Measurements from ENCODE around the gene SNAI1. TPM values are rescaled to one million over a fixed set of nuclear protein-coding genes. Genes with fewer than 3 reads are reported as not detected.

Gene SNAI1
- total RNA-seq, 2 experiments from 2014 or later = 1.7 to 2.5 TPM

DNA sequence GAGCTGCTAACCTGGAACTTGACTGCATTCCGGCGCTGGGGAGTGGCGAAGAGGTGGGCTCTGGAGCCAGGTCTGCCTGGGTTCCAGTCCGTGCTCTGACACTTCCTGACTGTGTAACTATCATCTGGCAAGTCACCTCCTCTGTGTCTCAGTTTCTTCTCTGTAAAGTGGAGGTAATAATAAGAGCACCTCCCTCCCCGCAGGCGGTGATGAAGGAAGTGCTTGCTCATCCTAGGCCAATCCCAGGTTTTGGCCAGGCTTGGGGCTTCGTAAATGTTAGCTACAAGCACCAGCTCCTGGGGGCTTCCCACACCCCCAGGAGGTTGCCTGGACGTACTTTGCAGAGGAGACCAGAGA is 32.8 kb downstream of the SNAI1 start:
- Mint-ChIP-seq H3K27ac (no peak overlapping the region), H3K27me3 (peaks cover 5% of the 10 kb centered on the region)

DNA sequence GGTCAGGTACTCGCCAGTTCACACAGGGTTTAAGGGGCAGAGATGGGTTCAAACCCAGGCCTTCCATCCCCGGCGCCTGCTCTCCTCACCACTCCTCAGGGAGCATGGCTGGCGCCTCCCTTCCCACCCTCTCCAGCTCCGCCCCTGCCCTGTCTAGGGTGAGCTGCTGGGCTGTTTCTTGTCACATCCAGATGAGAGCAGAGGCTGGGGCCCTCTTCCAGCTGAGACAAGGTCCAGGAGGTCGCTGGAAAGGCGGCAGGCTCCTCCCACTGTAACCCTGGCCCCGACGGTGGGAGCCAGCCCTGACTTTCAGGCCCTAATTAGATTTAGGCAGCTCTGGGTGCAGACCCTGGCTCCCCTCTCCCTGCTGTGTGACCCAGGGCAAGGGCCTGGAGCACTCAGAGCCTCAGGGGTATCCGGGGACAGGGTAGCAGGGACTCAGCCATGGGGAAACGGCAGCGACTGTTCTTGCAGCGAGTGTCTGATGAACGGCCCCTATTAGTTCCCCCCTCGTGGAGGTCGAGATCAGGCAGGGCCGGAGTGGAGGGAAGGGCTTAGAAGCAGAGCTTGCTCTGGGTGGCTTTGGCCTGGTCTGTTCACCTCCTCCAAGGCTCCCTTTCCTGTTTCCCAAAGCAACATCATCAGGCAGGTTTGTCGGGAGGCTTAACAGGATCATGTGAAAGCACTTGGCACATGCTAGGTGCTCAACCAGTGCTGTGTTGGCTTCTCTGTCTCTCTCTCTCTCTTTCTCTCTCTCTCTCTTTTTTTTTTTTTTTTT is 33.4 kb downstream of the SNAI1 start:
- DNase-seq (no peak), ATAC-seq (ENCODE audit: poor library complexity) (no peak)
- Histone ChIP-seq H3K27ac (ENCODE audit: low read depth in 1 of 2, low read length in 2 of 2) (no peak overlapping the region), H3K4me3 (ENCODE audit: low read length) (no peak overlapping the region), H3K9me3 (ENCODE audit: control insufficient read depth in 1 of 2, insufficient read depth in 1 of 2, low read length in 2 of 2) (no peaks in the 10 kb centered on the region), H3K27me3 (ENCODE audit: control insufficient read depth in 1 of 2, insufficient read depth in 2 of 2, low read length in 2 of 2) (no peaks in the 10 kb centered on the region), H3K36me3 (ENCODE audit: insufficient read depth, low read length) (no peaks in the 10 kb centered on the region), H3K4me1 (ENCODE audit: insufficient read depth, low read length) (peaks cover 3% of the 10 kb centered on the region)
- peaks cover 5% of the 10 kb centered on the region for H3K27me3 Mint-ChIP-seq
- H3K9me3 Mint-ChIP-seq = no peaks in the 10 kb centered on the region
- H3K36me3 Mint-ChIP-seq (ENCODE audit: low read depth) = no peaks in the 10 kb centered on the region
- no peak overlapping the region for H3K4me3 Mint-ChIP-seq
- intact Hi-C loops (cut with DNase I, micrococcal nuclease) = no loop called here
- TF ChIP-seq, protein P1, sequence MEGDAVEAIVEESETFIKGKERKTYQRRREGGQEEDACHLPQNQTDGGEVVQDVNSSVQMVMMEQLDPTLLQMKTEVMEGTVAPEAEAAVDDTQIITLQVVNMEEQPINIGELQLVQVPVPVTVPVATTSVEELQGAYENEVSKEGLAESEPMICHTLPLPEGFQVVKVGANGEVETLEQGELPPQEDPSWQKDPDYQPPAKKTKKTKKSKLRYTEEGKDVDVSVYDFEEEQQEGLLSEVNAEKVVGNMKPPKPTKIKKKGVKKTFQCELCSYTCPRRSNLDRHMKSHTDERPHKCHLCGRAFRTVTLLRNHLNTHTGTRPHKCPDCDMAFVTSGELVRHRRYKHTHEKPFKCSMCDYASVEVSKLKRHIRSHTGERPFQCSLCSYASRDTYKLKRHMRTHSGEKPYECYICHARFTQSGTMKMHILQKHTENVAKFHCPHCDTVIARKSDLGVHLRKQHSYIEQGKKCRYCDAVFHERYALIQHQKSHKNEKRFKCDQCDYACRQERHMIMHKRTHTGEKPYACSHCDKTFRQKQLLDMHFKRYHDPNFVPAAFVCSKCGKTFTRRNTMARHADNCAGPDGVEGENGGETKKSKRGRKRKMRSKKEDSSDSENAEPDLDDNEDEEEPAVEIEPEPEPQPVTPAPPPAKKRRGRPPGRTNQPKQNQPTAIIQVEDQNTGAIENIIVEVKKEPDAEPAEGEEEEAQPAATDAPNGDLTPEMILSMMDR (IDR thresholded peaks at IDR 0.05) = no peak
- H3K4me1 Mint-ChIP-seq (ENCODE audit: low read depth) = peaks cover 5% of the 10 kb centered on the region
- no peak overlapping the region for H3K27ac Mint-ChIP-seq
- ChIA-PET POLR2A (no interaction called here), CTCF (interaction anchor here (1.0 kb wide), 1 partner anchor 38 kb away, joined by 4 read pairs; no protein-coding TSS in a partner anchor)

More for the DNA sequence above, 32.8 kb downstream of the SNAI1 start:
- no peaks in the 10 kb centered on the region for H3K9me3 ChIP-seq (ENCODE audit: control insufficient read depth in 1 of 2, insufficient read depth in 1 of 2, low read length in 2 of 2)
- ChIA-PET POLR2A (no interaction called here), CTCF (interaction anchor here (1.0 kb wide), 1 partner anchor 37 kb away, joined by 4 read pairs; no protein-coding TSS in a partner anchor)
- ATAC-seq (ENCODE audit: poor library complexity) (no peak), DNase-seq (no peak)
- no peaks in the 10 kb centered on the region for H3K36me3 ChIP-seq (ENCODE audit: insufficient read depth, low read length)
- Mint-ChIP-seq H3K9me3 (no peaks in the 10 kb centered on the region), H3K4me3 (no peak overlapping the region), H3K36me3 (ENCODE audit: low read depth) (no peaks in the 10 kb centered on the region), H3K4me1 (ENCODE audit: low read depth) (peaks cover 5% of the 10 kb centered on the region)
- no peak overlapping the region for H3K27ac ChIP-seq (ENCODE audit: low read depth in 1 of 2, low read length in 2 of 2)
- TF ChIP-seq, protein P1 (IDR thresholded peaks at IDR 0.05) = no peak
- no peaks in the 10 kb centered on the region for H3K27me3 ChIP-seq (ENCODE audit: control insufficient read depth in 1 of 2, insufficient read depth in 2 of 2, low read length in 2 of 2)
- H3K4me3 ChIP-seq (ENCODE audit: low read length) = no peak overlapping the region
- peaks cover 3% of the 10 kb centered on the region for H3K4me1 ChIP-seq (ENCODE audit: insufficient read depth, low read length)
- intact Hi-C loops (cut with DNase I, micrococcal nuclease) = no loop called here

DNA sequence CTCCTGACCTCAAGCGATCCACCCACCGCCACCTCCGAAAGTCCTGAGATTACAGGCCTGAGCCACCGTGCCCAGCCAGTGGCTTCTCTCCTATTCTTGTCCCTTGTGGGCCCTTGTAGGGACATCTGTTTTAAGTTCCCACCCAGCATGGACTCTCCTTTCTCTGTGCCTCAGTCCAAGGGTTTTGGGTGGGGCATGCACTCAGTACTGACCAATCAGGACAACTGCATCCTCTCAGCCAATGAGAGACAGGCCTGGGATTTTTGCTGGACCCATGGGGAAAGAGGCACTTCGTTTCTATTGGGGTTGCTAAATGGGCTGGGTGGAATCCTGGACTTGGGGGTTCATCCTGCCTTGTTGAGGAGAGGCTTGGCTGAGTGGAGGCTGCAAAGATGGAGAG is 34.4 kb downstream of the SNAI1 start:
- intact Hi-C loops (cut with DNase I, micrococcal nuclease) = no loop called here
- no peaks in the 10 kb centered on the region for H3K36me3 Mint-ChIP-seq (ENCODE audit: low read depth)
- no peaks in the 10 kb centered on the region for H3K27me3 ChIP-seq (ENCODE audit: control insufficient read depth in 1 of 2, insufficient read depth in 2 of 2, low read length in 2 of 2)
- CTCF ChIA-PET = no interaction called here
- H3K4me3 ChIP-seq (ENCODE audit: low read length) = no peak overlapping the region
- POLR2A ChIA-PET = no interaction called here
- ATAC-seq (ENCODE audit: poor library complexity) = no peak
- H3K4me3 Mint-ChIP-seq = no peak overlapping the region
- TF ChIP-seq, protein P1 (IDR thresholded peaks at IDR 0.05) = no peak
- no peak overlapping the region for H3K27ac Mint-ChIP-seq
- H3K36me3 ChIP-seq (ENCODE audit: insufficient read depth, low read length) = no peaks in the 10 kb centered on the region
- H3K27me3 Mint-ChIP-seq = peaks cover 3% of the 10 kb centered on the region
- peaks cover 3% of the 10 kb centered on the region for H3K4me1 ChIP-seq (ENCODE audit: insufficient read depth, low read length)
- no peak overlapping the region for H3K27ac ChIP-seq (ENCODE audit: low read depth in 1 of 2, low read length in 2 of 2)
- H3K9me3 Mint-ChIP-seq = no peaks in the 10 kb centered on the region
- H3K4me1 Mint-ChIP-seq (ENCODE audit: low read depth) = peaks cover 4% of the 10 kb centered on the region
- no peaks in the 10 kb centered on the region for H3K9me3 ChIP-seq (ENCODE audit: control insufficient read depth in 1 of 2, insufficient read depth in 1 of 2, low read length in 2 of 2)
- no peak for DNase-seq
